ENCODE measurements around the gene ARHGAP12.
"Not testable (repeated sequence)": the region's sequence is repeated elsewhere in the genome, so short reads cannot be mapped to it uniquely, and the experiment has no call there.

The ARHGAP12 gene, protein sequence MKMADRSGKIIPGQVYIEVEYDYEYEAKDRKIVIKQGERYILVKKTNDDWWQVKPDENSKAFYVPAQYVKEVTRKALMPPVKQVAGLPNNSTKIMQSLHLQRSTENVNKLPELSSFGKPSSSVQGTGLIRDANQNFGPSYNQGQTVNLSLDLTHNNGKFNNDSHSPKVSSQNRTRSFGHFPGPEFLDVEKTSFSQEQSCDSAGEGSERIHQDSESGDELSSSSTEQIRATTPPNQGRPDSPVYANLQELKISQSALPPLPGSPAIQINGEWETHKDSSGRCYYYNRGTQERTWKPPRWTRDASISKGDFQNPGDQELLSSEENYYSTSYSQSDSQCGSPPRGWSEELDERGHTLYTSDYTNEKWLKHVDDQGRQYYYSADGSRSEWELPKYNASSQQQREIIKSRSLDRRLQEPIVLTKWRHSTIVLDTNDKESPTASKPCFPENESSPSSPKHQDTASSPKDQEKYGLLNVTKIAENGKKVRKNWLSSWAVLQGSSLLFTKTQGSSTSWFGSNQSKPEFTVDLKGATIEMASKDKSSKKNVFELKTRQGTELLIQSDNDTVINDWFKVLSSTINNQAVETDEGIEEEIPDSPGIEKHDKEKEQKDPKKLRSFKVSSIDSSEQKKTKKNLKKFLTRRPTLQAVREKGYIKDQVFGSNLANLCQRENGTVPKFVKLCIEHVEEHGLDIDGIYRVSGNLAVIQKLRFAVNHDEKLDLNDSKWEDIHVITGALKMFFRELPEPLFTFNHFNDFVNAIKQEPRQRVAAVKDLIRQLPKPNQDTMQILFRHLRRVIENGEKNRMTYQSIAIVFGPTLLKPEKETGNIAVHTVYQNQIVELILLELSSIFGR

GRCh38 chr10:31928549-31929260, at the start of gene ARHGAP12:
Gene ARHGAP12 (minus strand): TSS chr10:31928831. CDS start chr10:31908855, 19,976 bp downstream.
- DNase-seq, result peak; percentile 76

DNA sequence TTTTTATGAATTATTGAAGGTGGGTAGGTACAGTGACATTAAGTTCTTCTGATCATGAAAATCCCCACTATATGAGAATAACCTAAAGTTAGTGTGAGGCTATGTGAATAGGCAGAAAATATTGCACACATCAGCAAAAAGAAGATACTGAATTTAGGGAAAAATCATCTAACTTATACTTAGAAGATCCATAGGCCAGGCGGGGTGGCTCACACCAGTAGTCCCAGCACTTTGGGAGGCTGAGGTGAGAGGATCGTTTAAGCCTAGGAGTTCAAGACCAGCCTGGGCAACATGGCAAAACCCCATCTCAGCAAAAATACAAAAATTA, 49.5 kb upstream of the ARHGAP12 start:
- no peak for DNase-seq

DNA sequence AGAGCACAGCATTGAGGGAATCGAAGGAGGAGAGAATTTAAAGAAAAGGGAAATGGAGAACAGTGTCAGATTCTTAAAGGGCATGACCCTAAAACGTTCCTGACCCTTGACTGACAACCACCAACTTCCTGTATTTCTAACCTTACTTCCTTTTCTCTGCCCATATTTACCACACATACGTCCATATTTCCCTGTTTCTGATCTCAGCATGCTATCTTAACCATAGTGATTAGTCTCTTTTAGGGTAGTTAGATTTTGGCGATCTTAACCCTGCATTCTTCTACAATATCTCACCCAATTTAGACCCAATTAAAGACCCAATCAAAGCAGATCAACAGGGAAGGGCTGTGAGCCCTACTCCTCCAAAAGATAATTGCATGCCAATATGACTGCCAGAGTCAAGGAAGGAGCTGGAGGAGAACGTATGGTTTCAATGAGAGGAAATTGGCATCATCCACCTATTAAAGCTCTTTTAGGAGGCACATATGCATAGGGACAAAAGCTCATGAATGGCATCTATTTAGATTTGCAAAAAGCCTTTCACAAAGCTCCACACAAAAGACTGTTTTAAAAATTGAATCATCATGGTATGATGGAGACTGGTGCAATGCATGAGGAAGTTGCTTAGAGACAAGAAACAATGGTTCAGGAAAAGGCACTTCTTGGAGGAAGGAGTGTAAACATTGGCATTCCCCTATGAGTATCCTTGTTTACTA, 49.0 kb upstream of the ARHGAP12 start:
- DNase-seq, result no peak

DNA sequence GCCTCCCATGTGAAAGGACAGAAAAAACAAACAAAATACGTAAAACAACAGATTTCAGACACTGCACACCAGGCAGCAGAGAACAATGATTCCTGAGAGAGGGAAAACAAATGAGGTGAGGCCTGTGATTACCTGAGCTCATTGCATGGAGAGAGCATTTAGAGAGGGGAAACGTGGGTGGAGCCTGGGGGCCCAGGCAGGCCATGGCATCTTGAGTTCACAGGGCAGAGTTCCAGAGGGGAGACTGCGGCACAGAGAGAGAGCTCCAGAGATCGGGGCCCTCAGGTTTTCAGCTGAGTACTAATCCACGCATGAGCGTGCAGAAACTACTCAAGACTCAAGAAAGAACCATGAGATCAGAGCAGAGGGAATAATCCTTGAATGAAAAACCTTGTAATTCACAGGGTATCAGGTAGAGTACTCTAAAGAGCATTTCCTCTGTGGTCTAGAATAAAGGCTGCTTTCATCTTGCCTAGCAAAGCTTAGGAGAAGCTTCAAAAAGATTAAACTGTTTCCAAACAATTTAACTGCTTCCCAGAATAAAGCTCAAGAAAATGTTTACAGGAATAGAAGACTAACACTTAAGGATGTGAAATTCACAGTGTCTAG, 46.6 kb upstream of the ARHGAP12 start:
- DNase-seq, result no peak

- DNase-seq, result no peak
These were observed 45.9 kb upstream of the ARHGAP12 start for GRCh38 chr10:31974434-31975124.

DNA sequence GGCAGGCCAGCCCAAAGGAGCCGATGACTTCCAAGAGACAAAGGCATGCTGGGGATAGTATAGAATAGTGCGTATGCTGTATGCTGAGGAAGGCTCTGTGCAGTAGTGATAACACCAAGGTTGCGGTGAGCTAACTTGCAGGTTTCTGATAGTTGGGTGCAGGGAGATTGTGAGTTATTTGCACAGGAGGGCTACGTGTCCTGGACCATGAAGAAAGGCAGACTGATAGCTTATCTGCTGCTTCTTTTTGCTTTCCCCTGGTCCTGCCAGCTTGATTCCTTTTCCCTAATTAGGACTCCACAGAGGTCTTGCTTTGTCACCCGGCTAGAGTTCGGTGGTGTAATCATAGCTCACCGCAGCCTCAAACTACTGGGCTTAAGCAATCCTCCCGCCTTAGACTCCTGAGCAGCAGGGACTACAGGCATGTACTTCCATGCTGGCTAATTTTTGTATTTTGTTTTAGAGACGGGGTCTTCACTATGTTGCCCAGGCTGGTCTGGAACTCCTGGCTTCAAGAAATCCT, 43.9 kb upstream of the ARHGAP12 start:
- no peak for DNase-seq

DNA sequence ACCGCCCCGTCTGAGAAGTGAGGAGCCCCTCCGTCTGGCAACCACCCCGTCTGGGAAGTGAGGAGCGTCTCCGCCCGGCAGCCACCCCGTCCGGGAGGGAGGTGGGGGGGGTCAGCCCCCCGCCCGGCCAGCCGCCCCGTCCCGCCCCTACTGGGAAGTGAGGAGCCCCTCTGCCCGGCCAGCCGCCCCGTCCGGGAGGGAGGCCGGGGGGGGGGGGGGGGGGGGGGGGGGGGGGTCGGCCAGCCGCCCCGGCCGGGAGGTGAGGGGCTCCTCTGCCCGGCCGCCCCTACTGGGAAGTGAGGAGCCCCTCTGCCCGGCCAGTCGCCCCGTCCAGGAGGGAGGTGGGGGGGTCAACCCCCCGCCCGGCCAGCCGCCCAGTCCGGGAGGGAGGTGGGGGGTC, 41.2 kb upstream of the ARHGAP12 start:
- DNase-seq, result not testable (repeated sequence)

GRCh38 chr10:31963589-31963980, 35.0 kb upstream of the ARHGAP12 start:
- no peak for DNase-seq

DNA sequence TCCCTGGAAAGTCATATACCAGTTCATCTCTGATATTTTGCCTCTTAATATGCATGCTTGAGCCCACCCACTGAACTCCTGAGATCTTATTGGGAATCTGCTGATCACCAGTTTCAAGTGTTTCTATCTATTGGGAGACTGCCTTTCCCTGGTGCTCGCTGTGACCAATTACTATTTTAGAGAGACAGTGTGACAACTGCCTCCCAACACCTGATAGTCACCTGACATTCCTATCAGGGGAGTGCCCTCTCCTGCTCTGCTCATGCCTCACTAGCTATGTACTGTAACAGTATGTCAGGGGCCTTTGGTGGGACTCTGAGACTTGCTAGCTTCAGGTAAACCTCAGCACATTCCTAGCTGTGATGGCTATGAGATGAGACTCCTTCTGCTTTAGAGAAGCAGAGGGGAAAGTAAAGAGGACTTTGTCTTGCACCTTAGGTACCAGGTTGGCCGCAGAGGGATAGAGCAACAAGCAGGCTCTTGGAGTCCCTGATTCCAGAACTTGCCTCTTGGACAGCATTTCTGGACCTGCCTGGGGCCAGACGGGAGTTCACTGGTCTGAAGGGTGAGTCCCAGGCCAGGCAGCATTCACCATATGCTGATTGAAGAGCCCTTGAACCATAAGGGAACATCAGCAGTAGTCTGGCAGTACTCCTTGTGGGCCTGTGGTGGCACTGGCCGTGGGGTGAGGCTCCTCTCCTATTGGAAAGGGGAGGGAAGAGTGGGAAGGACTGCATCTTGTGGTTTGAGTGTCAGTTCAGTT, 34.4 kb upstream of the ARHGAP12 start:
- DNase-seq, result no peak

GRCh38 chr10:31961277-31962074, 32.8 kb upstream of the ARHGAP12 start:
- peak; percentile 24 for DNase-seq

- DNase-seq, result no peak
These were observed 31.0 kb upstream of the ARHGAP12 start for GRCh38 chr10:31959461-31960173.

DNA sequence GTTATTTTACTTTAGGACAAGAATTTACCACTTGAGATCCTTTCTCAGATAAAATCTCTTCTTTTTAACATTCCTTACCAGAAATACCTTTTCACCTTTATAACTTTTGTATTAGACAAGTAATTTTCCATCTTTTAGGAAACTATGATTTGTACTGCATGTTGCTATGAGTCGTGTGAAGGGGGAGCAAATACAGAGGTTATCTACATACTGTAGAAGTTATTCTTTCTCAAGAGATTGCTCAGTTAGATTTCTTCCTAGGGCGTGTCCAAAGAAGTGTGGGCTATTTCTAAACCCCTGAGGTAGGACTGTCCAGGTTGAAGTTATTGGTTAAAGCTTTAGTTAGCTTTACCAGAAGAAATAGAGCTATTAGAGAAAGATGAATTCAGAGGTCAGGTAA, 30.2 kb upstream of the ARHGAP12 start:
- DNase-seq, result no peak

- no peak for DNase-seq
These were observed 27.7 kb upstream of the ARHGAP12 start for GRCh38 chr10:31956200-31956946.

GRCh38 chr10:31954410-31955191, 26.0 kb upstream of the ARHGAP12 start:
- DNase-seq, result no peak

GRCh38 chr10:31953480-31953879, 24.8 kb upstream of the ARHGAP12 start:
- DNase-seq, result no peak

- DNase-seq, result no peak
These were observed 24.4 kb upstream of the ARHGAP12 start for GRCh38 chr10:31953080-31953479.

DNA sequence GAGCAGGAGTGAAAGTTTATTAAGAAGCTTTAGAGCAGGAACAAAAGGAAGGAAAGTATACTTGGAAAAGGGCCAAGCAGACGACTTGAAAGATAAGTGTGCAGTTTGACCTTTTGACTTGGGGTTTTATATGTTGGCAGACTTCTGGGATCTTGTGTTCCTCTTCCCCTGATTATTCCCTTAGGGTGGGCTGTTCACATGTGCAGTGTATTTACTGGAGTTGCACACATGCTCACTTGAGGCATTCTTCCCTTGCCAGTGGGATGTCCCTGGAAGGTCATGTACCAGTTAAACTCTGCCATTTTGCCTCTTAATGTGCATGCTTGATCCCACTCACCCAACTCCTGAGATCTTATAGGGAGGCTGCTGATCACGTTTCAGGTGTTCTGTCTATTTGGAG, 23.4 kb upstream of the ARHGAP12 start:
- no peak for DNase-seq

GRCh38 chr10:31949266-31949665, 20.6 kb upstream of the ARHGAP12 start:
- DNase-seq, result no peak

Data from NCI-H82 (cell line).